Right kidney (tissue), 1 donor: Measurements from ENCODE around the gene CROT.

Experiments used
- DNase-seq: peaks from one replicate; pipeline ENCODE4 v3.0.0-alpha.2; 2016

CROT gene

DNA sequence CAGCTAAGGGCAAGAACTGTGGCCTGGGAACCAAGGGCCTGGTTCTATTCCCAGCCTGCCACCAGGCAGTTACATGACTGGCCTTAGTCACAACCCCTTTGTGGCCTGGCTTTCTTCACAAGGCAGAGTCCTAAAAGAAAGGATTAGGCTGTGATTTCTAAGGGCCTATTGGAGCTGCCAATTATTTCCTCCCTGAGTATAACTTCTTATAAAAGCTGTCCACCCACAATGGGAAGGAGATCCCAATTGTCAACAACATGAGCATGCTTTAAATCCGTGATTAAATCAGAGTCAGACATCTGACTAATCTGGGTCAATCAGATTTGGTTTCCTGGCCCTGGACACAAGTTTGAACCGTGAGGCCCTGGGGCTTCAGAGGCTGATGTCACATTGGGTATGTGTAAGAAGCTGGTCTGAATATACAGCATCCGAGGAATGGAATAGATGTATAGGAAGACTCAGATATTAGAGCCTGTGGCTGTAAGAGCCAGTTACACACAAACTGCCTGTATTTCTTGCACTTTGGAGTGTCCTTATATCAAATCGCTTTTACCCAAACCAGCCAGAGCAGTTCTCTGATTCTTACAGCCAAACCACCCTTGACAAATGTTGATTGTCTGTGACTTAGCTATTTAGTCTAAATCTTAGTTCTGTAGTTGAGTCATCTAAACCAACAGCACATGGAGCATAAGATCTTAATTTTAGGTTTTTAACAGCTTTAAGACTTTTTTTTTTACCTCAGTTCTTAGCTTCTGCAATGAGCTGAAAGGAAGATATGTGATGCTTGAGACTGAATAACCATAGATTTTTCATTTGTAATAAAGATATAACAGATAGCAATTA is 68.7 kb downstream of the CROT start:
- DNase-seq, result no peak

DNA sequence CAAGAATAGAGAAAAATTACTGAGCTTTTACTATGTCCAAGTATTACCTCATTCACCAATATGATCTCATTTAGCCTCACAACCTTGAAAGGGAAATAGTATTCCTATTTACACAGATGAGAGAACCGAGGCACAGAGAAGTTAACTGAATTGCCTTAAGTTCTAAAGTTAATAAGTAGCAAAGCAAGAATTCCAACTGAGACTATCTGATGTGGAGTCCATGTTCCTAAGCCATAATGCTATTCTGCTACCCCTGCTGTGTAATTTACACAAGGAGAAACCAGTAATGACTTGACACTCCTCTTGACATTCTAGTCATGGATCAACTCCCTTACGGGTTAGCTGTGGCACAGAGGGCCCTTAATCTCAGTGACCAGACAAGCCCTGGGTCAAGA is 69.3 kb downstream of the CROT start:
- DNase-seq, result no peak

DNA sequence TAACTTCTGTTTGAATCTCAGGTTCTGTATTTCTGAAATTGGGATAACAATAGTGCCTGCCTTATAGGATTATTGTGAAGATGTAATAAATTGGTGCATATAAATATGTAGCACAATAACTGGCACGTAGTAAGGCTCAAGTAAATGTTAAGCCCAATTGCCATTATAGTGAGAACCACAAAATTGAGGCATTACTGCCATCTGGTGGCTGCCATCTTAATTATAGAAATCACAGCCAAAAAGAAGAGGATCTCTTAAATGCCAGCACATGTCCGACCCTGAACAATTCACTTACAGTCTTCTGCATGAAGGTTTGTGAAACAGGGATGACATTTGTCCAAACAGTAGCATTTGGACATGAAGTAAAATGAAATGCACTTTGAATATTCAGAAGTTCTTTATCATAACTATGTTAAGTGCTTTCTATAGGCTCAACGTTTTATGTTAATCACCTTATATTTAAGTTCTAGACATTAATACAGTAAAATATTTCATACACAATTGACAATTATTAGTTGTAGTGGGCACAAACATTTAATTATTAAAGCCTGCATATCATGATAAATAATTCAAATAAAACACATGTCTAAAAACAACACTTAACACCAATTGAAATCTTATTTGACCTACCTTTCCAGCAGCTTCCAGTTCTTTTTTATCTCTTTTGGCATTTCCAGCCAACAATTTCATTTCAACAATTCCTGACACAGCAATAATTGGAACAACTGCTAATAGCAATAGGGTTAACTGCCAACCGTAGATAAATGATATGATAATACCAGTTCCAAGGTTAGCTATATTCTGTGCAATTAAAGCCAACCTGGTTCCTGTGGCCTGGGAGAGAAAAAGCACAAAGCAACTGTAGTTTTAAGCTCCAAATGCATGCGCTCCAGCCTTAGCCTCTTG is 71.5 kb downstream of the CROT start:
- DNase-seq, result no peak

DNA sequence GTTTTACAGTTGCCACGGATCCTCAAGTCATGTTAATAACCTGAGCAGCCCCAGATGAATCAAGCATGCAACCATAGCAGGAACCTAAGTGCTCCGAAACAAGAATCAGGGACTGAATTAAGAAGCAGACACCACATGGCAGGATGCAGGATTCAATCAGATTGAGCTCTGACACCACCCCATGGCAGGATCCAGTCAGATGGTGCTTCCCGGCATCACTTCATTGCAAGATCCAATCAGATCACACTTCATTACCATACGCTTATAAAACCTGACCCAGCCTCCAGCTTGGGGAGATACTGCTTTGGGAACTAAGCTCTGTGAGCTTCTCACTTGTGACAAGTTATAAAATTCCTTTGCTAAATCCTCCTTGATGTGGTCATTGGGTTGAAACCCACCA is 74.7 kb downstream of the CROT start:
- no peak for DNase-seq

DNA sequence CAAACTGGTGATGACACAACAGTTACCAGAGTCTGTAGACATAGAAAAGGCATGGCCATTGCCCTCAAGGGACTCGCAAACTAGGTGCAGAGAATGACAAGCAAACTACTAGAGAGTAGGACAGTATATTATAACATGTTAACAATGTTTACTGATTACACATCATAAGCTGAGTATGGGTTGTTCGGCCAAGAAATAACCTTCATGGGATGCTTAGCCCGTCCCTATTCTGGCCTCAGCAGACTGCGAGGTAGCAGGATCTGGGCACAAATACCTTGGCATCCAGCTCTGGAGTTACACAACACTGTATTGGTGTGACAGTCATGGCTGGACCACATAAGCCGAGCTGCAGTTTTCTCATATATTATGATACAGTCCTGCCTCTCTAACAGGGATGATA is 78.6 kb downstream of the CROT start:
- no peak for DNase-seq

DNA sequence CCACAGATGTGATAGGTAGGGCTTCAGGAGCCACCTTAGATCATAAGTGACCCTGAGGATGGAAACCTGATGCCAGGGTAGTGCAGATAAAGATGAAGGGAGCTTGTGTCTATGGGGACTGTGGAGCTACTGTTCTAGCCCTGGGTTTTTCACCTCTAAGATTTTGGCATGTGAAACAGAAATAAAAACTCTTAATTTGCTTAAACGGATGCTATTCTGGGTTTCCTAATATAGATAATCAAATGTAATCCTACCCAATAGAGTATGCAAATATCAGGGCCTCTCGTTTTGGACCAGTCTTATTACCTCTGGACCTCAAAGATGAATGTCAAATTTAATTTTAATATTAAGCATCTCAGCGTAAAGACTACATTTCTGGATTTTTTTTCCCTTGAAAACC is 80.7 kb downstream of the CROT start:
- DNase-seq, result no peak

DNA sequence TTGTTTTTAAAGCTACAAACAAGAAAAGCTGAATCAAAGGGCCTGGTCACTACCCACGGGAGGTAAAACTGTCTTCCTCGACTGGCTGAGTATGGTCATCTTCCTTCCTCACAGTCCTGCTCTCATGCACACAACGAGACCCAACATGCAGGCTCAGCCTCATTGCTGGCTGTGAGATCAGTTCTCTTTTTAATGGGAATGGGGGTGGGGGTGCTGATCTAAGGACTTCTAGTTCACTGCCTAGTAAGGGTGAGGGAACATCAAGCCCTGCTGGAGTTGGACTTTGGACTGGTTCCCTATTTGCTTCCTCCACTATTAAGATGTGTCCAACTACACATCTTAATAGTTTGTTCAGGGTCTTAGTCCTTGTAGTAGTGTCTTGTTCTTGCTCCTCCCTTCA is 81.8 kb downstream of the CROT start:
- DNase-seq, result no peak

DNA sequence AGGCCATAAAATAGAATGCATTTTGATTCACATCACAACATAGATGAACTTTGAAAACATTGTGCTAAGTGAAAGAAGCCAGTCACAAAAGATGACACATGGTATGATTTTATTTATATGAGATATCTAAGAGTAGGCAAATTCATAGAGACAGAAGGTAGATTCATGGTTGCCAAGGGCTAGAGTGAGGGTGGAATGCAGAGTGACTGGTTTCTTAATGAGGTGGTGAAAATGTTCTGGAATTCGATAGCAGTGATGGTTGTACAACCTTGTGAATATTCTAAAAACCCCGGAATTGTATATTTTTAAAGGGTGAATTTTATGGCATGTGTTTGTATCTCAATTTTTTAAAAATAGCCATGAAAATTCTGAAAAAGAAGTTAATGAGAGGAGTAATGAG is 87.1 kb downstream of the CROT start:
- no peak for DNase-seq

DNA sequence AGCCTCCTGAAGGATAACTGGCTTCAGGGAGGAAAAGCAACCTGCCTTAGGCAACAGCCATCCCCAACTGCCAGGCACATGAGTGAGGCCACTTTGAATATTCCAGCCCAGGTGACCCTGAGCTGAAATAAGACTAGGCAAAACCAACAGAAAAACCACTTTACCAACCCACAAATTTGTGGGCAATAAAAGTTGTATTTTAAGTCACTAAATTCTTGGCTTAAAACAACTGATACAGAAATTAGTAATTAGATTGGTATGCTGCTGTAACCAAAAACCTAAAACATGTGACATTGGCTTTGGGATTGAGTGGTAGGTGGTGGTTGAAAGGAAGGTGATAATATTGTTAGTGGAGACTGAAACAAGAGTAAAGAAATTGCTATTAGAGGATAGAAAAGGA is 90.1 kb downstream of the CROT start:
- DNase-seq, result no peak

DNA sequence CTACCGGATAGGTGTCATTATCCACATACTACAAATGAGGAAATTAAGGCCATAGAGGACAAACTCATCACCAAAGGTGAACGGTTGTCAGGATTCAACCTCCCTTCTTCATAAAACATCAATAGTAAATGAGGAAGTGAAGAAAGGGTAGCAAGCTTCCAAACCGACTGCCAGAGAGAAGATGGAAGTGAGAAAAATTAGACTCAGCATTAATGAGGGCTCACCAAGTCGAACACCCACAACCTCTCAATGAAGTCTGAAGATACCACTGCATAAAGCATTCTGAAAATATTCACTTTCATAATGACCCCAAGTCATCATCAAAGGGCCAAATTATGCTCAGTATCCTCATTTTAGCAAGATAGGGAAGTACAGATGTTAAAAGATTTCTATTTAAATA is 100.4 kb downstream of the CROT start:
- DNase-seq, result no peak

DNA sequence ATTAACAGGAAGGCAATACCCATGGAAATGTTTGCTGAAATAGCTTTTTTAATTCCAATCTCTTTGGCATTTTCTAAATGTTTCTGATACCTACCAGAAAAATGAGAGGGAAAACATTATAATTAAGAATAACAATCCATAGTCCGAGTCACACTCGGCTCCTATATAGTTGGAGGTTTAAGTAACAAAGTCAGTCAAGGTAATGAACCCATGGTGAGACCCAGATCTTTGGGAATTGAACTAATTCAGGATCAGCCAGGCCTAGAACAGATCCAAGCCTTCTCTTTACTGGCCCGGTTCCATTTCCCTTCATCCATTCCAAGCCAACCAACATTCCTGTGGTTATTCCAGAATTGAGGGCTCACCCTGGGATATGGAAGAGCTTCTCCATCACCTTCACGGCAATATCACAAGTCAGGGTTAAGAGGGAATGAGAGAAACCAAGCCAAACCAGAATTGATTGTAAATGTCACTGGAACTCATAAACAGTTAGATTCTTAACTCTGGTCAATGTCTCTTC is 101.7 kb downstream of the CROT start:
- no peak for DNase-seq

DNA sequence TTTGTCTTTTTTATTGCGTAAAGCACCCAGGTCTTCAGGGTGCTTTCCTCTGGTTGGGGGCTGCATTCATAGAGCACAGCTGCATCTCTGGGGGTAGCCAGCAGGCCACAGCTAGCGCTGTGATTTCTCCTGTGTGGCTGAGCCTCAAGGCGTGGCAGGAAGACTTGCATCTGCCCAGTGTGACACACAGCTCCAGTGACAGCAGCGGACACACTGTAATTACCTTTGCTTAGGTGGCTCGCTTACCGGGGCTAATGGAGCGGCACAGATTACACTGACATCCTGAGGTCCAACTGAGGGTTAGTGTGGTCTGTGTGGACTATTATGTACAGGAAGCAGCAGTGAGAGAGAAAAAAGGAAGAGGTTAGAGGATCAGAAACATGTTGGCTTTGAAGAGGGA is 102.9 kb downstream of the CROT start:
- DNase-seq, result no peak
